IPS DF 4.7 (cell line): ENCODE results near the gene SIGLEC1.

Experiments
- DNase-seq: peaks from one replicate; pipeline ENCODE4 v3.0.0-alpha.2; 2013; ENCODE audit warnings: low spot score; ENCODE audit errors: extremely low read depth

SIGLEC1 gene

GRCh38 chr20:3712279-3712873 lies at the start of gene SIGLEC1:
Gene SIGLEC1 (minus strand): TSS chr20:3712600. CDS start chr20:3707128, 5,472 bp downstream.
- DNase-seq: no peak

- DNase-seq: no peak
Observed at GRCh38 chr20:3760655-3761348, 48.4 kb upstream of the SIGLEC1 start.

- DNase-seq: no peak
Observed at GRCh38 chr20:3759884-3760283, 47.5 kb upstream of the SIGLEC1 start.

- DNase-seq: no peak
Observed at GRCh38 chr20:3759316-3759823, 47.0 kb upstream of the SIGLEC1 start.

- DNase-seq: no peak
Observed at GRCh38 chr20:3758566-3758965, 46.2 kb upstream of the SIGLEC1 start.

GRCh38 chr20:3757268-3757667 lies 44.9 kb upstream of the SIGLEC1 start:
- no peak for DNase-seq

DNA sequence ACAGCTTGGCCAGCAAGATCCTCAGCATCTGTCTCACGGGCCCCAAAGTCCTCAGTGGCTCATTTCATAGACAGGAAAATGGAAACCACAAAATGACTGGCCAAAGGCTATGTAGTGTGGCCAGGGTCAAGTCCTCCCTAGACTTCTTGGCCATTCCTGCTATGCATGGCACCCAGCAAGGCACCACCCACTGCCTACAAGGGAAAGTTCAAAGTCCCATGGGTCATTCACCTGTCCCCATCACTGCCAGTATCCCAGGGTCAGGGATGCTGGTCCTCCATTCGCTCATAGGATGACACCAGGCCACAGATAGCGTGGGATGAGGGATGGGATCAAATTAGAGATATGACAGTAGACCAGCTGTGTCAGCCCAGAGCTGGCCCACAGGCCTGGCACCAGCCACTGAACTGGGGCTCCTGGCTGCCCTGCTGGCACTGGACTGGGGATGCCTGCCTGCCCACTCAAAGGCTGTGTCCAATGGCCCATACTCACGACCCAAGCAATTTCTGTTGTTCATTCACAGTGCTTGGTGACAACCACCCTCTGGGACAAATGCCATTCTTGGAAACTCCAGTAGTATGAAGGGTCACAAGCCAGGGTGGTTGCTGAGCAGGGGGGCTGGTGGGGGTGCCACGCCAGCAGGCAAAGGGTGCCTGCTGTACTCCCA lies 43.5 kb upstream of the SIGLEC1 start:
- no peak for DNase-seq

DNA sequence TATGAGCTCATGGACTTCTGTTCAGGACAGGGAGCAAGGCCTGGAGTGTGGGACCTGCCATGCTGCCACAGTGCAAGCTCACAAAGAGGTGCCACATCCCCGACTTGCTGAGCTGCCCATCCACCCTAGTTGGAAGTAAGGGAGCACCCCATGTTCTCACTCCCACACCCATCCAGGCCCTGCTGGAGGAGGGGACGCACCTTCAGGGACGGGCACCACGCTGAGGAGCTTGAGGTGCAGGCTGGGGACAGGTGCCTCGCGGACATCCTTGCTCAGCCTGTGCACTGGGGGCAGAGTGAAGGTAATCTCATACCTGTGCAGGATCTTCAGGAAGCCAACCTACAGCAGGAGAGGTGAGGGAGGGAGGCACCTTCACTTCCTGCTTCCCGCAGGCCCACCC lies 42.9 kb upstream of the SIGLEC1 start:
- no peak for DNase-seq

GRCh38 chr20:3754276-3754630 lies 41.9 kb upstream of the SIGLEC1 start:
- no peak for DNase-seq

DNA sequence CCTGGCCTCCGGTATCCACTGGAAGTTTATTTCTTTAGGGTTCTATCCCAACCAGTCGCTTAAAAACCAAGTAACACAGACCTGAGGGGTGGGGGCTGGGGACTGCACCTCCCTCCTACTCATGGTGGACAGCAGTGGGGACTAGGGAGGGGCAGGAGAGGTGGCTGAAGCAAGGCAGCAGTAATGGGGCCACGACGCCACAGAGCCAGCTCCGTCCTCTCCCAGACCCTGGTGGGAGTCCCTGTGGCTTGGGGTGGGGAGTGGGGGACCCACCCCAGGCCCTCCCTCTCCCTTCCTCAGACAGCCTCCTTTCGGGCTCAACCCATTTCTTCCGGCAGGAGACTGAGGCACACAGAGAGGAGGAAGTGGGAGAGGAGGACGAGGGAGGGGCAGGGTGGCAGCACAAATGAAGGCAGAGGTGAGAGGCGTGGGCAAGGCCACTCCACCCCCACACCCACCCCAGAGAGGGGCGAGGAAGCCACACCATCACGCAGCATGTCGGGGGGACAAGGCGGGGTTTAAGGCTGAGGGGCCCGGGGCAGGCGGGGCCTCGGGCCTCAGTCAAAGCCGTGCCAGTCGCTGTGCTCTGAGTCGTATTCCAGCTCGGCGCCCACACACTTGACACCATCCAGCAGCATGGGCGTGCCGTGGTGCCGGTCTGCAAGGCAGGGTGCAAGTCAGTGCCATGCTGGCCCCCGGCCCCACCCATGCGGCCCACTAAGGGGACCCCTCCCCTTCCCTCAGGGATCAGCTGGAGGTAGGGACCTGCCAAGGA lies 41.3 kb upstream of the SIGLEC1 start:
- DNase-seq: no peak

DNA sequence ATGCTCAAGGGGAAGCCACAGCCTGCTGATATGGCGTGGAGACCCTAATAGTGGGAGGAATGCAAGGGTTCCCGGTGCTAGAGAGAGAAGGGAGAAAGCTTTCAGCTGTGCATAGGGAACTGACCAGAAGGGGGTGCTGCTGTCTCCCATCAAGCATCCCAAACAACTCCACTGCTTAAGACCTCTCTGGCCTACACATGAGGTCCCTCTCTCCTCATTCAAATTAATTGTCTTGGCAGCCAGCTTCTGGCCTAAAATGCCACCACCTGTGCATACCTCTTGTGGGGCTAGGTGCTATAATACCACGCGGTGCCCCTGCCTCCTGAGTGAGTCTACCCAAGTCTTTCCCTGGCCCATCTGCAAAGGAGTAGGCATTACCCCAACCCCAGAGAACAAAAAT lies 40.7 kb upstream of the SIGLEC1 start:
- peak; percentile 66 for DNase-seq

GRCh38 chr20:3752386-3752759 lies 40.0 kb upstream of the SIGLEC1 start:
- no peak for DNase-seq

GRCh38 chr20:3751675-3752385 lies 39.4 kb upstream of the SIGLEC1 start:
- no peak for DNase-seq

- DNase-seq: no peak
Observed at GRCh38 chr20:3751305-3751674, 38.9 kb upstream of the SIGLEC1 start.

DNA sequence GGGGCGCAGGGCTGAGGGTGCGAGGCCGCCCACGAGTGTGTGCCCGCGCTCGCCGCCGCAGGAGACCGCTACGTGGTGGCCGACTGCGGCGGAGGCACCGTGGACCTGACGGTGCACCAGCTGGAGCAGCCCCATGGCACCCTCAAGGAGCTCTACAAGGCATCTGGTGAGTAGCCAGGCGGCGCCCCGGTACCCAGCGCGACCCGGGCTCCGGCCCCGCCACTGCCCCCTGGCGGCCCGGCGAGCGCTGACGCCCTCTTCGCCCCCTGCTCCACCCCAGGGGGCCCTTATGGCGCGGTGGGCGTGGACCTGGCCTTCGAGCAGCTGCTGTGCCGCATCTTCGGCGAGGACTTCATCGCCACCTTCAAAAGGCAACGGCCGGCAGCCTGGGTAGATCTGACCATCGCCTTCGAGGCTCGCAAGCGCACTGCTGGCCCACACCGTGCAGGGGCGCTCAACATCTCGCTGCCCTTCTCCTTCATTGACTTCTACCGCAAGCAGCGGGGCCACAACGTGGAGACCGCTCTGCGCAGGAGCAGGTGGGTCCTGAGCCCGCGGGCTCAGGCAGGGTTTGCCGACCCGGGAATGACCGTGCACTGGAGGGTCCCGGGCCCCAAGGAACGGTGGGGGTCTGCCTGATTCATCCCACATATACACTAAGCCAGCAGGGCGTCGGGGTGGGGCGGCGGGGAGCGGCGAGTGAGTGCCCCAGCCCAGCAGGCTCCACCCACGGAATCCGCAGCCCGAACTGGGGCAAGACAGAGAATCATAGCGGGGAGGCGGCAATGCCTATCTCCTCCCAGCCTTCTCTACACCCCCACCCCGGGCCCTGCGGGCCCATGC lies 37.5 kb upstream of the SIGLEC1 start:
- no peak for DNase-seq

DNA sequence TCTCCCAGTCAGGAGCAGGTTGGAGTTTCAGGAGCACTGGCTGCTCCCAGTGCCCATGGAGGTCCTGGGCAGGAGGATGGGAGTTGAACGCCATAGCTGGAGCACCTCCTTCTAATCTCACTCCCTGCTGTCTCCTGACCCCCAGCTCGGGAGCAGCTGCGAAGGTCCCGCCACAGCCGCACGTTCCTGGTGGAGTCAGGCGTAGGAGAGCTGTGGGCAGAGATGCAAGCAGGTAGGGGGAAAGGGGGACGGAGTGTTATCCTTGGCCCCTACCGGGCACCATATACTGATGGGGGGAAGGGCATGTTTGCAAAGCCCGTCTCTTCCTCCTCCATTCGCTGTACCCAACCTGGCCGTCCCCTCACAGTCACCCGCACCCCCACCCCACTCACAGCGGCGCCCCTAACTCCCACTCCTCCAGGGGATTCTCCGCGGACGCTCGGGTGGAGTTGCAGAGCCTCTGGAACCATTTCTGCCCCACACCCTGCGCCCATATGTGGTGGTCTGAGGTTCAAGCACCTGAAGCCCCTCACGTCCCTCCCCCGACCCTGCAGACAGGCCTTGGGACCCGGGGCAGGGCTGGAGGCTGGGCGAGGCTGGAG lies 36.8 kb upstream of the SIGLEC1 start:
- no peak for DNase-seq

DNA sequence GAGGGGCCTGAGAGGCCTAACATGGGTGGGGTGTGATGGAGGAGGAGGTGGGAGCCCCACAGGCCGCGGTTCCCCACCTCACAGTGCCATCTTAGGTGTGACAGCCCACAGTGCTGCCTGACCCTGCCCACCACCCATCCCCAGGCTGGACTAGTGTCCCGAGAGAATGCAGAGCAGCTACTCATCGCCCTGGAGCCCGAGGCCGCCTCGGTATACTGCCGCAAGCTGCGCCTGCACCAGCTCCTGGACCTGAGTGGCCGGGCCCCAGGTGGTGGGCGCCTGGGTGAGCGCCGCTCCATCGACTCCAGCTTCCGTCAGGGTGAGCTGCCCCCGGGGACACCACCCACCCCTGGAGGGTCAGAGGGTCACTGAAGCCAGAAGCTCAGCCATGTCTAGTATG lies 35.7 kb upstream of the SIGLEC1 start:
- DNase-seq: no peak

- no peak for DNase-seq
Observed at GRCh38 chr20:3747471-3747870, 35.1 kb upstream of the SIGLEC1 start.

GRCh38 chr20:3745686-3746173 lies 33.3 kb upstream of the SIGLEC1 start:
- DNase-seq: no peak
